M059J (cell line): ENCODE measurements around the gene CABP4. TPM values are rescaled to one million over a fixed set of nuclear protein-coding genes. Genes with fewer than 3 reads are reported as not detected.

Experiments used
- DNase-seq: peaks from one replicate; pipeline ENCODE4 v3.0.0-alpha.2; 2012; ENCODE audit warnings: low read depth
- total RNA-seq: library from RNA; depleted of rRNA; stranded (reverse); fragments of >200 nt; shearing (Covaris generic); gene quantifications from 2 replicates; pipeline ENCODE4 v1.2.3, GENCODE V29; 2014

The CABP4 gene
- total RNA-seq, 1 experiment from 2014 or later, result 9.0 TPM

DNA sequence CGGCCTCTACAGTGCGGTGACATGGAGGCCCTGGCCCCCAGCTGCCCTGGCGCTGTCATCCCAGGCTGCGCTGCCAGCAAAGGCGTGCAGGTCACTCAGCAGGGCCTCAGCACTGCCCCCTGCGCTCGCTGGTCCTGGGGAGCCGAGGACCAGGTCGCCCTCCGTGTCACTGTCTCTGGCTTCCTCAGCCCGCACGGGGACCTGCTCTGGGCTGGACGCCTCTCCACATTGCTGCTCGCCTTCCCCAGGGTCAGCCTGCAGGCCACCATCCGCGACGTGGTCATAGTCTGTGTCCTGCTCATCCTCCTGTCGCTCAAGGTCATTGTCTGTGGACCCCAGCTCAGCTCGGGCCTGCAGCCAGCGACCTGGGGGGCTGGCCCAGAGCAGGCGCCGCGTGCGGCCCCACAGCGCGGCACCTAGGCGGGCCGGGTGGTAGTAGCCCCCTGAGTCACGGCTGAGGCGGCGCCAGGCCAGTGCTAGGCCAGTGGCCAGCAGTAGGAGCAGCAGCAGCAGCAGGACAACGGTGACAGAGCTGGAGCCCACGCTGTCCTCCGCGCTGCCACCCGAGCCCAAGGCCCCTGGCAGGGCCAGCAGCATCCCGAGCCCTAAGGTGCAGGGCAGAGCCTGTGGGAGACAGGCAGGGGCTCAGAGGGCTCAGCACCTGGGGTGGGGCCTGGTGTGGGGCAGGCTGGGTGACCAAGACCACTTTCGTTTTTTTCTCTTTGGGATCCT lies 19.3 kb upstream of the CABP4 start:
- DNase-seq, result no peak

DNA sequence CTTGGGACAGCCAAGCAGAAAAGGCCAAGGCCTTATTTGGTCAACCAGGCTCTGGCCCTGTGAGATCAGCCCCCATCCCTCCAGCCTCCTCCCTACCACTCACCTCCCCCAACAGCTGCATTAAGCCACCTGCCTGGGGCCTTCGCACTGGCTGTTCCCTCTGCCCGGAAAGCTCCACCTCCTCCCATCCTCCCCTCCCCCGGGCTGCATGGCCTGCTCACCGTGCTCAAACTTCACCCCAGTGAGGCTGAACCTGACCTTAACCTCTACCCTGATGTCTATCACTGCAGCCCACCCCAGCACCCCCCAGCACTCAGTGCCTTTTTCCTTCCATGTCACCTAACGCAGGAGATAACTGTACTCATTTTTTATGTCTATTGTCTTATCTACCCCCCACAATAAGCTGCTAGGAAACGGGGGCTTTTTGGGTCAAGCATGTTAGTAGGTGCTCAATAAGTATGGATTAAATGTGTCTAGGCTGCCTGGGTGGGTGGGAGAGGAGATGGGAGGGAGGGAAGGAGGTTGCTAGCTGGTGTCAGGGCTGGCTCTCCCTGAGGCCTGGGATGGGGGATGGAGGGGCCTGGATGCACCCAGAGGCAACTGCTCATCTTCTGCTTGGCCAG lies 18.6 kb upstream of the CABP4 start:
- DNase-seq, result peak; percentile 32

DNA sequence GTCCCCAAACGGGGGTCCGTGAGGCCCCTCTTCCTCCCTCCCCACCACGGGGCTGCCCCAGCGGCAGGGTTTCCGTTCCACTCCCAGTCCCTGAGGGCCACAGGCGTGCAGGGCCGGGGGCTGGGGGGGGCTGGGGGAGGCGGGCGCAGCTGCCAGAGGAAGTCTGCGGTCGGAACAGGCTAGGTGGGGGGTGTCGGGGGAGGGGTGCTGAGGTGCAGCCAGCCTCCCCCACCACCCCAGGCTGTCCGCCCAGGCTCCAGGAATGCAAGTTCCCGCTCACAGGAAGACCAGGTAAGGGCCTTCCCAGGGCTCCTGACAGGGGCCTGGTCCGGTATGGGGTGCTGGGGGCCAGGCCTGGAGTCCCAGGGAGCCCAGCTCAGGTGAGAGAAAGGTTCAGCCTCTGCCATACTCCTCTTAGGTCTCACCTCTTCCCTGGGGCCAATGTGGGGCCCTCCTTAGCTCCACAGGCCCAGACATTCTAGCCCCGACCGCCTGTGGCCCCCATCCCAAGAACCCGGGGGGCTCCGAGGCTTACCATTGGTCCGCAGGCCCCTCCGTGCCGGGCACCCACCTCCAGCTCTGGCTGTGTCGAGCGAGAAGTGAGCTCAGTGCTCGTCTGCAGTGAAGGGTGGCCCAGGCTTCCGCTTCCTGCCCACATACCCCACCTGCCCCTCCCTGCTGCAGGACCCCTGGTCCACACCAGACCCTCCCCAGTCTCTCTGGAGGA lies 17.9 kb upstream of the CABP4 start, which contains the start of gene PTPRCAP:
PTPRCAP (minus strand) TSS at position 601 of the 727 bp plus-strand sequence; CDS start at position 538, 63 bp downstream.
- DNase-seq, result no peak

DNA sequence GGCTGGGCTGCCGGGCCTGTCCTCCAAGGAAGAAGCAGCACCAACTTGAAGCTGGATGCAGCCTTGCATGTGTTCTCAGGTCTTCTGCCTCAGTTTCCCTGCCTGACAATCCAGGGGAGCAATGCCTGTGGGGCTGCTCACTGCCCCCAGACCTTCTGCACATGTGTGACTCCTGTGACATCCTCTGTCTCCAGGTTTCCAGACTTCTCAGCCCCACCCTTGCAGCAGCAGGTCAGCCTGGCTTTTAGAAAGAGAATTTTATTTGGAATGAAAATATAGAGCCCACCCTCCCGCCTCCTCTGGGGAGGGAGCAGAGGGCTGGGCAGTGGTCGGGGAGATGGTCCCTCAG lies 17.4 kb upstream of the CABP4 start:
- no peak for DNase-seq

DNA sequence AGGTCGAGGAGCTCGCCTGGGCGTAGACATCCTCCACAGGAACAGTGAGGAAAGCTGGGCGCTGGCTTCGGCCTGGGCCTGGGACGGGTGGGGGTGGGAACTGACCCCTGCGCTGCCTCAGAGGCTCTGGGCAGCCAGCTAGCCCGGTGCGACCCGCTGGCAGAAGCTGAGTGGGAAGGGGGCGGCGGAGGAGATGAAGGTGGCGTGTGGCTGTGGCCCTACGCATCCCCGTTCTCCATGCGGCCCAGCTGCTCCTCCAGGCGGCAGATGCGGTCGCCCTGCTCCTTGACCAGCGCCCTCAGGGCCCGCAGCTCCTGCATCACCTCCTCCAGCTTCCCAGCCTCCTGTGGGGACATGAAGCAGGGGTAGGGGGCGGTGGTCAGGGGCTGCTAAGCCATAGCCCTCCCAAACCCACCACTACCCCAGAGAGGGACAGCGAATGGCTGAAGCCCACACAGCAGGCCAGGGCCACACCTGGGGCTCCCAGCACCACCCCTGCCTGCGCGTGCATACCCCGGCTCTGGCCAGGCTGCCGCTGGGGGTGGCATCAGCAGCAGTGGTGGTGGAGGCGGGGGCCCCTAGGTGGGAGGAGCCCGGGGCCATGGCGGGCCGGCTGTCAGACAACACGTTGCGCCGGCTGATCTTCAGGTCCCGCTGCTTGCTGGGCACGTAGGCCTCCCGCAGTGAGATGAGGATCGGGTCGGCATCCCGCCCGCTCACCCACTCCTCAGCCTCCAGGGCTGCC lies 16.8 kb upstream of the CABP4 start:
- DNase-seq, result no peak

DNA sequence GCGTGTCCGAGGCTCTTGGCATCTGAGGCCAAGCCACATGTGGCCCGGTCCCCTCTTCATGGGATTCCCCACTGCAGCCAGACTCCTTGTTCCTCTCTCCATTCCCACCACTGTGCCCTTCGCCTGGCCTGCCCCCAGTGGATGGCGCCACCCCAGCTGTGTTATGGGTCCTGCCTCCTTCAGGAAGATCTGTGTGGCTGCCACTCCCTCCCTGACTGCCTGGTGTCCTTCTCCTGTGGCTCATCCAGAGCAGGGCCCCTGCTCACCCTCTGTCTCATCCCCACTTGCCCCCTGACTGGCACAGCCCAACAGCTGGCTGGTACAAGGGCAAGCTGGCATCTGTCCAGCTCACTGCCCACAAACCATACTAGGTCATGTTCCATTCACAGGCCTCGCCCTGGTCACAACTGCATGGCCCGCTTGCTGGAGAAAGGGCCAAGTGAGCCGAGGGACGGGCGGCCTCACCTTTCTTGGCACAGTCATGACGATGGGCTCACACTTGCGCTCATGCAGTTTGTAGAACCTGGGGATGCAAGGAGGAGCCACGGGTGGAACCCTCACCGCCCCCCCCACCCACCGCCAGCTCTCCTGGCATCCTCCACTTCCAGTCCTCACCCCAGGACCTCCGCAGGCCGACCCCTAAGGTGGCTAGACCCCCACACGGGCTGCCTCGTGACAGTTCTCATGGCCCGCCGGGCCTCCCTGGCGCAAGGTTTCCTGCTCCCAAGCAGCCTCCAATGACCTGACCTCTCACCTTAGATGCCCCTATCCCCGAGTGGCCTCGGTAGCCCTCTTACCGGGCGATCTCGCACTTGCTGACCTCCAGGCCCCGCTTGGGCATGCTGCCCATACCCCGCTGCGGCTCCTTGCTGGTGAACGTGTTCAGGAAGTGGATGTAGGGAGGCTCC lies 15.6 kb upstream of the CABP4 start:
- DNase-seq, result peak; percentile 62

DNA sequence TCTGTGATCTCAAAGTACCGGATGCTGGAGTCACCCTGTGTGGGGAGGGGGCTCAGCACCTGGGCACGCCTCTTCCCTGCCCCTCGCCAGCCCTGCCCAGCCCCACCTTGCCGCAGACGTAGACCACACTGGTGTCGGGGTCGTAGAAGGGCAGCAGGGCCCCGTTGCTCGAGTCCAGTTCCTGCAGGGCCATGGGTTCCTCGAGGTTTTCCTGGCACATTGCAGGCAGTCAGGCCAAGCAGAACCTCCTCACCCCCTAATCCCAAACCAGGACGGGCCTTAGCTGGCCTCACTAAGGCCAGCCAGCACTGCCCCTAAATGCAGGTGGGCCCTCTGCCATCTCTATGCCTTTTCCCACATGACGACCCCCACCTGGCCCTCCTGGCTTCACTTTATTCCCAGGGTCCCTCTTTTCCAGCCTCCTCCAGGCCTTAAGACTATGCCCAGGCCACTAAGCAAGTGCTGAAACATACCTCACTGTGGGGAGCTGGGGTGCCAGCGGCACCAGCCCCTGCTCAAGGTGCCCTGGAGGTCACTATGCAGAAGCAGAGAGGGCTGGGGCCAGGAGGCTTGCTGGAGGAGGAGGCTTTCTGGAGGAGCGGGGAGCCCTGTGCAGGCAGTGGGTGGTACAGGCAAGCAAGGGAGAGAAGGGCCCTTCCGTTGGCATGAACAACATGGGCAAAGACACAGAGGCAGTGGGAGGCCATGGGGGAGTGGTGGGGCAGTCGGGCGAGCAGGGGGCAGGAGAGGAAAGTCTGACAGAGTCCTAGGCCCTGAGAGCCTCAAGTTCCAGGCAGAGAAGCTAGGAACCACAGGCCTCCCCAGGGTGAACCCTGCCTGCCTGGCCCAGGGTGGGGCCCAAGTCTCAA lies 14.7 kb upstream of the CABP4 start:
- no peak for DNase-seq

DNA sequence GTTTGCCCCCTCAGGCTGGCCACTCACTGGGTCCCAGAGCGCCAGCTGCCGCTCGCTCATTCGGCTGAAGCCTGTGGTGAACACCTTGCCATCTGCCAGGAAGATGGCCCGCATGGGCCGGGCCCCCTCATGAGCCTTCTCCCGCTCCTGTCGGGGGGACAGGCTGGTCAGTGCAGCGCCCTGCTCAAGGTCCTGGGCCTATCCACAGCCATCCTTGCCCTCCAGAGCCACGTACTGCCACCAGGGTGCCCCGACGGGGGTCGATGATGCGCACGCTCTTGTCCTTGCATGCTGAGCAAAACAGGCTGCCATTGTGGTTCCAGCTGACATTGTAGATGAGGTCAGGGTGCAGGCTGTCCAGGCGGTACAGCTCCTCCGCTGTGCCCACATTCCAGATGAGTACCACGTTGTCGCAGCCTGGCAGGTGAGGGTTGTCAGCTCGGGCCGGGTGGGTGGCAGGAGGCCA lies 14.0 kb upstream of the CABP4 start:
- no peak for DNase-seq

DNA sequence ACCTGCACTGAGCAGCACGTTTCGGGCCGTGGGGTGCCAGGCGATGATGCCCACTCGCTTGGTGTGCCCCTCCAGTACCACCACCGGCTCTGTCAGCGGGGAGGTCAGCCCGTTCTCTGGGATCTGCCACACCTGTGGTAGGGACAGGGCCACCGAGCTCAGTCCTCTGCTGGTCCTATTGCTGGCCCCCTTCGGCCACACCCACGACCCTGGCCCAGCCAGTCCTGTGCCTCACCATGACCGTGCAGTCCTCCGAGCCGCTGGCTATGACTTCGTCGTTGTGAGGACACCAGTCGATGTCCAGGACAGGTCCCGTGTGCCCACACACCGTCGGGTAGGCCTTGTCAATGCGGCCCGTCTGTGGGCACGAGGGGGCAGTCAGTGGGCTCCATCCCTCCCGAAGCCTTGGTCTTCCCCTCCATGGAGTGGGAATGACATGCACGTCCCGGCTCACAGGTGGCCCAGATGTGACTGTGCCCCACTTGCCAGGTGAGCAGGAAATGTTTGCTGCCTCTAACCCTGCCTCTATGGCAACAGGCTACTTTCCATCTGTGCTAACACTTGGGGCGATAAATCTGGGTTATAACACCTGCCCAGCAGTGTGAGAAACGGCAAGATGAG lies 13.3 kb upstream of the CABP4 start:
- no peak for DNase-seq

DNA sequence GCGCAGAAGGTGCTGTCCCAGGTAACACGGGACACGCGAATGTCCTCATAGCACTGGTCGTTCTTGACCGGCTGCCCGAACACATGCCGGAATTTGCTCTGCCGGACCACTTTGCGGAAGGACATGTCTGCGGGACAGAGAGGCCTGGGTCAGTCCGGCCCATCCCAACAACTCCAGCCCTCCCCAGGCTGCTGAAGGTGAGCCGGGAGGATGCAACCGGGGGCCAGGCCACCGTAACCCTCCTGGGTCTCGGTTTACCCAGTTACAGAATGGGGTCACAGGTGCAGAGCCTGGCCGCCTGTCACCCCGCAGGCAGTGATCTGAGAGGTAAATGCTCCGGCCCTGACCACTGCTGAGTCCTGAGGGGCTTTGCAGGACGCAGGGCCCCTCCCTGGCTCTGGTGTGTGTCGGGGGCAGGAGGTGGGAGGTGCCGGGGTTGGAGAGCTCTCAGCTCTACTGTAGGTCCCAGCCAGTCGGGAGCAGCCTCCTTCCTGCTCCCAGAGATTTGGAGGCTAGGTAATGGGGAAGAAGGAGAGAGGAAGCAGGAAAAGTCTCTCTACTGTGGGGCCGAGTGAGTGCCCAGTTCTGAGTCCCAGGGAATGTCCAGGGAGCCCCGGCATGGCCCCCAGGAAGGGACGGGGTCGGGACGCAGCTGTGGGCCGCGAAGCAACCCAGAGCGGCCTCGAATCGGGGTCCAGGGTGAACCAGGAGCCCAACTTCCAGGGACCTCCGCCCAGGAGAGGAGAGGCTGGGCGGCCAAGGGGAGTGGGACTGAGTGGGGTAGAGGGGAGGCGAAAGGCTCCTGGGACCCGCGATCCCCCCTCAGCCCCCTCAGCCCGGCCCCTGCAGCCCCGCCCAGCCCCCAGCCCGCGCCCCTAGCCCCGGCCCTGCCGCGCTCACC lies 12.4 kb upstream of the CABP4 start:
- no peak for DNase-seq

DNA sequence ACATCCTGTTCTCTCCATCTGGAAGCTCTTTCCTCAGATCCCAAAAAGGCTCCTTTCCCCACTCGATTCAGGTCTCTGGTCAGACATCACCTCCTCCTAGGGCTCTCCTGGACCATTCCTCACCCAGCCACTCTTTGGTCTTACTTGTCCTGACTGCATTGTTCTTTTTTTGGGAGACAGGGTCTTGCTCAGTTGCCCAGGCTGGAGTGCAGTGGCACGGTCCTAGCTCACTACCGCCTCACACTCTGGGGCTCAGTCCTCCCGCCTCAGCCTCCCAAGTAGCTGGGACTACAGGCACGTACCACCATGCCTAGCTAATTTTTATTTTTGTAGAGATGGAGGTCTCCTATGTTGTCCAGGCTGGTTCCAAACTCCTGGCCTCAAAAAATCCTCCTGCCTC lies 9.6 kb upstream of the CABP4 start:
- DNase-seq, result no peak

DNA sequence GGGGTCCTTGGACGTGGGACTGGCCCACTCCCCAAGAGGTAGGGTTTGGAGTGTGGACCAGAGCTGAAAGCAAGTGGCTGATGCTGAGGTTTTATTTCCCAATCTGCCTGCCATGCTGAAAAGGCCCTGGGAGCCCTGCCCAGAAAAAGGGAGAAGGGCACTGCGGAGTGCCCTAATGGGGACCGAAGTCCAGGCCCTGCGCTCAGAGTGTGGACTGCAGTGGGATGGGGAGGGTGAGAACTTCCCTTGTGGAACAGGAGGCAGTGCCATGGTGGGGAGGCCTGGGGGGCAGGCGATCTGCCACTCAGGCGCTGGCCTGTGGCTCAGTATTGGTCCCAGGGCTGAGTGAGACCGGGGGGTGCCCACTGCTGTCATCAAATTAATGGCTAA lies 6.9 kb upstream of the CABP4 start:
- no peak for DNase-seq

DNA sequence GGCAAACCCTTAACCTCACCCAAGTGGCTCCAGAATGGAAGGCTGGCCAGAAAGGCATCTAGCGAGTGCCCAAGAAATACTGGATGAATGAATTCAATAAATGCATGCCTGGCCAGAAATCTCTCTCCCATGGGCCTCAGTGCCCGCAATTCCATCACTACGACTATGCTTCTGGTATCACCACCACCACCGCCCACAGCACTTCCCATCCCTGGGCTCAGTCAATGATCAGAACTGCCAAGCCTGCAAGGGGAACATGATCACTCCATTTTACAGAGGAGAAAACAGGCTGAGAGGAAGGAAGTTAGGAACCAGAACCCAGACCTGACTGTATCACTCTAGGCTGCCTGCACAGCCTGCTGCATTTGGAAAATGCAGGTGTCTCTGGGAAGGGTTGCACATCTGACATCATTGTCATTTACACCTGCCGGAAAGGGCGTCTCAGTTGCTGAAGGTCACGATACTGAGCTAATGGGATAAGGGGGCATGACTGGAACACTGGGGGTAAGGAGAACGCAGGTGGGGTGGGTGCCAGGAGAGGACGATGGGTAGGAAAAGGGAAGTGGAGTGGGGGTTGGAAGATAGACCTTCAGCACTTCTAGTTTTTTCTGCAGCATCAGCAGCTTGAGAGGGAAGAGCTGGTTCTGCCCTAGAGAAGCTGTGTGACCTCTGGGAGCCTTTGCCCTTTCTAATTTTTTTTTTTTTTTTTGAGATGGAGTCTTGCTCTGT lies 5.9 kb upstream of the CABP4 start:
- no peak for DNase-seq

DNA sequence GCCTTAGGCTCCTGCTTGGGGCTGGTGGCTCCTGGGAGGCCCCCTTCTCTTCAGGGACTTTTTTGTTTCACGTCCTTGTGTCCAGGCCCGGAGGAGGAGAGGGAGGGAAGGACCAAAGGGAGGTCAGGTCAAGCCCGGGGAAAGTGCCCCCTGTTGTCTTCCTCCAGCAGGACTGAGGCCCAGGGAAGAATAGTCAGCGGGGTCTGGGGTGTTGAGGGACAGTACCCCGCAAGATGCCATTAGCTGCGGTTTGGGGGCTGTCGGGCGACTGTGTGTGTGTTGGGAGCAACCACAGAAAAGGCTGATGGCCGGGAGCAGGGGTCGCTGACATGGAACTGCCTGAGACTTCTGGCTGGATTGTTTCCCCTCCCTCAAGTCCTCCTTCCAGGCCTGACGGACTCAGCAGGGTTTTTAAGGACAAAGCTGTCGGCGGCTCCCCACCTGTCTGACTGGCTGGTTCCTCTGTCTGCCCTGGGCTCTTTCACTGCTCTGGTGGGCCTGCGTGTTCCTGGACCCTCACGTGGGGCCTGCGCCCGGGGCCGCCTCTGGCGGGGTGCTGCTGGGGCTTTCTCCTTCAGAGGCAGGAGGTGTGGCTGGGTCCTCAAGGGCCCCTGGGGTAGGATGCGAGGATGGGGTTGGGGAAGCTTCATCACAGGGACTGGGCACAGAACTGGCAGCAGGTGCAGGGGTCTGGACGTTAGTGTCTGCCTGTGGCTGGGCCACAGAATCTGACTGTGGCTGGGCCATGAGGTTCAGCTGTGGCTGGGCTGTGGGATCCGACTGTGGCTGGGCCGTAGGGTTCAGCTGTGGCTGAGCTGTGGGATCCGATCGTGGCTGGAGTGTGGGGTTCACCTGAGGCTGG lies 4.1 kb upstream of the CABP4 start:
- DNase-seq, result no peak

DNA sequence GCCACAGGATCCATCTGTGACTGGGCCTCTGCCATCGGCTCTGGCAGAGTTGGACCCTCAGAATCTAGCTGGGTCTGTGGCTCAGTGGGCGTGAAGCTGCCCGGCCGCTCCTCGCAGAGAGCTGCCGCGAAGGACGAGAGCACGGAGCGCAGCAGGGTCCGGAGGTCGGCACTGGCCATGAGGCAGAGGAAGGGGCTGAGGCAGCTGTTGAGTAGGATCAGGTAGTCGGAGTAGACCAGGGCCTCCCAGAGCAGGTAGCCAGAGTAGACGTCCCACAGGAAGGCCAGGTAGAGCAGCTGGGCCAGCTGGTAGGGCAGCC lies 3.5 kb upstream of the CABP4 start:
- DNase-seq, result no peak

DNA sequence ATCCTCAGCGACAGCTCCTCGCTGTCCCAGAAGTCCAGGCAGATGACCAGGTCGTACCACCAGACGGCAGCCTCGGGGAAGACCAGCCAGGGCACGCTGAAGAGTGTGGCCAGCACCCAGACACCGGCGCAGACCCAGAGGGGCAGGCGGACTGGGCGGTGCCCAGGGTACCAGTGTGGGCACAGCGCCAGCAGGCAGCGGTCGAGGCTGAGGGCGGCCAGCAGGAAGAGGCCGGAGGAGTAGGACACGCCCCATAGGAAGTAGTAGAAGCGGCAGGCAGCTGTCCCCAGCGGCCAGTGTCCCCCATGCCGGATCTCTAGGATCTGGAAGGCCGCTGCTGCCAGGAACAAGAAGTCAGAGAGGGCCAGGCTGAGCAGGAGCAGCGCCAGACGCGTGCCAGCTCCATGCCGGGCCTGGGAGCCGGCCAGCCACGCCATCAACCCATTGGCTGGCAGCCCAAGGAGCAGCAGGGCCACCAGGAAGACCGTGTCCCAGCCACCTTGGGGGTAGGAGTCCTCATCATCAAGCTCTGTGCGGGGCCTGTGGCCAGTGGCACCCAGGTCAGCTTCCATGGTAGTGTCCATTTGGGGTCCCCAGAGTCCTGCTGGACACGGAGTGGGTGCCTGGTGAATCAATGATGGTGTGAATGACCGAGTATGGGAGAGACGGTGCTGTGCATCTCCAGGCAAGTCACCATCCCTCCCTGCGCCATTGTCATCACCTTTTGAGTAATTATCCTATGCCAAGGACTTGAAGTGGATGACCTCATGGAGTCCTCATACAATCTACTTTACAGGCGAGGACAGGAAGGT lies 2.8 kb upstream of the CABP4 start, which contains the start of gene GPR152:
GPR152 (minus strand) TSS at position 589 of the 812 bp plus-strand sequence; CDS start at position 584, 5 bp downstream.
- peak; percentile 71 for DNase-seq
